ENCODE results near the gene STK11.

STK11 gene

GRCh38 chr19:1162404-1163282 lies 42.9 kb upstream of the STK11 start:
- no peaks in the 10 kb centered on the region for H3K27me3 ChIP-seq (ENCODE audit: low read depth, low read length)
- peaks cover 15% of the 10 kb centered on the region for H3K36me3 ChIP-seq (replicated peaks; ENCODE audit: low read depth, low read length)
- peaks cover 7% of the 10 kb centered on the region for H3K4me1 ChIP-seq (ENCODE audit: low read length)
- peaks cover 55% of the 10 kb centered on the region for H3K79me2 ChIP-seq (ENCODE audit: low read length)
- no peak overlapping the region for H3K9ac ChIP-seq (ENCODE audit: low read length)
- H4K20me1 ChIP-seq (ENCODE audit: insufficient read depth, low read length) = peaks cover 67% of the 10 kb centered on the region
- no peak overlapping the region for H3K4me2 ChIP-seq (ENCODE audit: low read length)
- H3K4me3 ChIP-seq (ENCODE audit: low read length) = no peak overlapping the region
- H3K27ac ChIP-seq (ENCODE audit: low read length) = no peak overlapping the region
- no peak for TF ChIP-seq CTCF (IDR thresholded peaks at IDR 0.05; ENCODE audit: low read depth, low read length)
- no peak for TF ChIP-seq EZH2phosphoT487 (IDR thresholded peaks at IDR 0.05; ENCODE audit: low read depth)
- H2AFZ ChIP-seq (ENCODE audit: low read depth, low read length) = no peak overlapping the region
- no peaks in the 10 kb centered on the region for H3K9me3 ChIP-seq (ENCODE audit: insufficient read depth, low read length)

GRCh38 chr19:1163283-1163933 lies 42.2 kb upstream of the STK11 start:
- H3K79me2 ChIP-seq (ENCODE audit: low read length) = peaks cover 55% of the 10 kb centered on the region
- no peak overlapping the region for H3K27ac ChIP-seq (ENCODE audit: low read length)
- H3K4me1 ChIP-seq (ENCODE audit: low read length) = peaks cover 7% of the 10 kb centered on the region

GRCh38 chr19:1163934-1164683 lies 41.5 kb upstream of the STK11 start:
- no peak overlapping the region for H3K27ac ChIP-seq (ENCODE audit: low read length)
- no peak overlapping the region for H3K4me2 ChIP-seq (ENCODE audit: low read length)
- H3K9ac ChIP-seq (ENCODE audit: low read length) = no peak overlapping the region
- no peak overlapping the region for H2AFZ ChIP-seq (ENCODE audit: low read depth, low read length)
- H3K27me3 ChIP-seq (ENCODE audit: low read depth, low read length) = no peaks in the 10 kb centered on the region
- peaks cover 26% of the 10 kb centered on the region for H3K36me3 ChIP-seq (replicated peaks; ENCODE audit: low read depth, low read length)
- H3K4me3 ChIP-seq (ENCODE audit: low read length) = no peak overlapping the region
- peaks cover 58% of the 10 kb centered on the region for H3K79me2 ChIP-seq (ENCODE audit: low read length)
- peaks cover 72% of the 10 kb centered on the region for H4K20me1 ChIP-seq (ENCODE audit: insufficient read depth, low read length)
- H3K4me1 ChIP-seq (ENCODE audit: low read length) = peaks cover 7% of the 10 kb centered on the region
- no peaks in the 10 kb centered on the region for H3K9me3 ChIP-seq (ENCODE audit: insufficient read depth, low read length)
- TF ChIP-seq CTCF (IDR thresholded peaks at IDR 0.05; ENCODE audit: low read depth, low read length) (no peak), EZH2phosphoT487 (IDR thresholded peaks at IDR 0.05; ENCODE audit: low read depth) (no peak)

More at GRCh38 chr19:1163283-1163933, 42.2 kb upstream of the STK11 start:
- TF ChIP-seq EZH2phosphoT487 (IDR thresholded peaks at IDR 0.05; ENCODE audit: low read depth) (no peak), CTCF (IDR thresholded peaks at IDR 0.05; ENCODE audit: low read depth, low read length) (no peak)
- Histone ChIP-seq H3K27me3 (ENCODE audit: low read depth, low read length) (no peaks in the 10 kb centered on the region), H3K9me3 (ENCODE audit: insufficient read depth, low read length) (no peaks in the 10 kb centered on the region), H2AFZ (ENCODE audit: low read depth, low read length) (no peak overlapping the region), H3K36me3 (replicated peaks; ENCODE audit: low read depth, low read length) (peaks cover 22% of the 10 kb centered on the region), H4K20me1 (ENCODE audit: insufficient read depth, low read length) (peaks cover 67% of the 10 kb centered on the region), H3K4me2 (ENCODE audit: low read length) (no peak overlapping the region), H3K9ac (ENCODE audit: low read length) (no peak overlapping the region), H3K4me3 (ENCODE audit: low read length) (no peak overlapping the region)
